ENCODE data around the gene OR4F6.

The OR4F6 gene

DNA sequence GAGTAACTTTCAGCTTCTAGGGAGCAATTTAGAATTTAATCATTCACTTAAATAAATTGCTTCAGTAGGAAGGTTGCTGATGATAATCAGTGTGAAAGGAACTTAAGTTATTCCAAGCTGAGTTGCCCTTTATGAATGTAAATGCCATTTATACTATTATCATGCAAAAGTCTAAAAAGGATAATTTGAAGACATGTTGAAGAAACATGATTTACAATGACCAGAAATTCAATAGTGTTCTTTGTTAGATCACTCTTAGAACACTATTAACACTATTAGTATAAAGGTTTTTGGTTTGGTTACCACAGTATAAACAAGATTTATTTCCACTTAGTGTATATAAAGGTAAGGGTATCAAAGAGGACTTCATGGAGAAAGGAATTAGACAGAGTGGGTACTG, 1.6 kb downstream of the OR4F6 start:
- no peak for DNase-seq (ENCODE audit: low spot score)

DNA sequence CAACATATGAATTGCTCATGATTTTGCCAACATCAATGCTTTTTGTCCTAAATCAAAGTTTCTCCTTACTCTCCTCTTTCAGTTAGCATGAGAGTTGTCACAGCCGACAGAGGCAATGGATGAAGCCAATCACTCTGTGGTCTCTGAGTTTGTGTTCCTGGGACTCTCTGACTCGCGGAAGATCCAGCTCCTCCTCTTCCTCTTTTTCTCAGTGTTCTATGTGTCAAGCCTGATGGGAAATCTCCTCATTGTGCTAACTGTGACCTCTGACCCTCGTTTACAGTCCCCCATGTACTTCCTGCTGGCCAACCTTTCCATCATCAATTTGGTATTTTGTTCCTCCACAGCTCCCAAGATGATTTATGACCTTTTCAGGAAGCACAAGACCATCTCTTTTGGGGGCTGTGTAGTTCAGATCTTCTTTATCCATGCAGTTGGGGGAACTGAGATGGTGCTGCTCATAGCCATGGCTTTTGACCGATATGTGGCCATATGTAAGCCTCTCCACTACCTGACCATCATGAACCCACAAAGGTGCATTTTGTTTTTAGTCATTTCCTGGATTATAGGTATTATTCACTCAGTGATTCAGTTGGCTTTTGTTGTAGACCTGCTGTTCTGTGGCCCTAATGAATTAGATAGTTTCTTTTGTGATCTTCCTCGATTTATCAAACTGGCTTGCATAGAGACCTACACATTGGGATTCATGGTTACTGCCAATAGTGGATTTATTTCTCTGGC, 2.5 kb downstream of the OR4F6 start:
- DNase-seq (ENCODE audit: low spot score): no peak

DNA sequence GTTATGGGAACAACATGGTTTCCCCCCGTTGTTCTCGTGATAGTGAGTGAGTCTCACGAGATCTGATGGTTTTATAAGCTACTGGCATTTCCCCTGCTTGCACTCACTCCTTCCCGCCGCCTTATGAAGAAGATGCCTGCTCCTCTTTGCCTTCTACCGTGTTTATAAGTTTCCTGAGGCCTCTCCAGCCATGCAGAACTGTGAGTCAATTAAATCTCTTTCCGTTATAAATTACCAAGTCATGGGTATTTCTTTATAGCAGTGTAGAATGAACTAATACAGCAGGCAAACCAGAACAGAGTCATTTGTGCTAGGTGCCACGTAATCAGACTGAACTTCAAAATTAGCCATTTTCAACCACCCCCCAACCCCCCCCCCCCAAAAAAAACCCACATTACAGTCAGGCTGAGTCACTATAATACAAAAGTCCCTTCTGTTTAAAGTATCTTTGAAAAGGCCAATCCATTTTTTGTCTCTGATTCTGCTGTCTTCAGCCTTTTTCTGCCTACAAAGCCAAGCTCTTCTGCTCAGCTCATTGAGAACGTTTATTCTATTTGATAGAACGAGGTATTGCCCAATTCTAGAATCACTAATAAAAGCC, 4.1 kb downstream of the OR4F6 start:
- DNase-seq (ENCODE audit: low spot score): no peak

DNA sequence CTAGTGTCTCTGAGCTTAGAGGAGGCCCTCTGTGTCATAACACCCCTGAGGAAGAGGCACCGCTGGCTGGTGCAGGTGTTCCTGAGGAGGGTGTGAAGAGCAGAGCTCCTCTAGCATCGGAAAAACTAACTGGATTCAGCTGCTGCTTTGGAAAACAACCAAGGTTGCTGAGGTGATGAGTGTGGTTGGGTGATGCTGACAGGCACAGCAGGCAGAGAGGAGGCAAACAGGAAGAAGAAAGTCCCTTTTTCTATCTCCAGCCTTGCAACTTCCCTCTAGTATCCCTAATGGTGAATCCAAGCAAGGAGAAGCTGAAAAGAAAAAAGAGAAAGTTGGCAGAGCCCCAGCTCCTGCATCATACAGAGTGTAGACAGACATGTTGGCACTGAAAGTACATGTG, 4.9 kb downstream of the OR4F6 start:
- DNase-seq (ENCODE audit: low spot score): no peak

DNA sequence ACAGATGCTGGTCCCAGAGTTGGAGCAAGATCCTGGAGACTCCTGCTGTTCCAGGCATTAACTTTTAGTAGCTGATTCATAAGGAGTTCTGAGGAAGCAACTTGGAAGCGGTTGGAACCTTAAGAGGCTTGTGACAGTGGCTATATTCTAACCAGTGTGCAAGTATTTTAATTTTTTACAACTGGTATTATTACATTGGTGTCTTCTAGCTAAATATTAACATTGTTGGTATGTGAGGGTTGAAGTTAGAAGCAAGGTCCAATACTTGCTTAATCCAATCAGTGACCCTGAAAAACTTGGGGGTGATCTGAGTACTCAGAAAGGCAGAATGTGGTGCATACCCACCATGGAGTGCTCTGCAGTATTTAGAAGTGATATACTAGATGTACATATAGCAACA, 7.1 kb downstream of the OR4F6 start:
- no peak for DNase-seq (ENCODE audit: low spot score)

DNA sequence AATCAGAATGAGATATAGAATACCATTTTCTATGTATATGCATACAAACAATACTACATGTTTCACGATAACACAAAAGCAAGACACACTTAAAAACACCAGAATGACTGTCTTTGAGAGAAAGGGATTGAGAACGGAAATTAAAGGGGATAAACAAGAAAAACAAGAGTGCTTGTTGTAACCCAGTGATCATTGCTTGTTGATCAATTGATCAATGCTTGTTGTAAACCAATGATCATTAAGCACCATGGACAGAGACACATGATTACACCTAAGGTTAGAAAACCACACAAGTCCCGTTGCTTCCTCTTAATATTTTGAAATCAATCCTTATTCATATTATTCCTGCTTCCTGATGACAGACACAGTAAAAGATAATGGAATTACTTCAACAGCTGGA, 7.6 kb downstream of the OR4F6 start:
- DNase-seq (ENCODE audit: low spot score): no peak

DNA sequence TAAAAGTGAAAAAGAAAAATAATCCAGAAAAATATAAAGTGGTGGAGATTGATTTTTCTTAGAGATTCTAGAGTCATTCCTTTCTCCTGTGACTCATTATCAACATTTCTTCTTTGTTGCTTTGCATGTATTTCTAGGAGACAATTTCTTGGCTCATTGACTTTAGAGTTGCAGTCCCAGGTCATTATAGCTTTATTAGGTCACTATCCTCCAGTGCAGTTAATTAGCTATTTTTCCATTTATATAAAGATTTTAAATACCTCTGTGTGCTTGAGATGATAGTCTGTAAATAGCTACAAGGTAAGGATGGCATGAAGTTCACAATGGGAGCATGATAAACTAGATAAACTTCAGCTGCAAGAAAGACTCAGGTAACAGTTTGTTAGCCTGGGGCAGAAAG, 8.6 kb downstream of the OR4F6 start, which contains the start of gene OR4F15:
TSS of gene OR4F15 (plus strand) at position 301 of the 400 bp plus-strand sequence. CDS start 5,985 bp downstream, outside the sequence.
- no peak for DNase-seq (ENCODE audit: low spot score)

DNA sequence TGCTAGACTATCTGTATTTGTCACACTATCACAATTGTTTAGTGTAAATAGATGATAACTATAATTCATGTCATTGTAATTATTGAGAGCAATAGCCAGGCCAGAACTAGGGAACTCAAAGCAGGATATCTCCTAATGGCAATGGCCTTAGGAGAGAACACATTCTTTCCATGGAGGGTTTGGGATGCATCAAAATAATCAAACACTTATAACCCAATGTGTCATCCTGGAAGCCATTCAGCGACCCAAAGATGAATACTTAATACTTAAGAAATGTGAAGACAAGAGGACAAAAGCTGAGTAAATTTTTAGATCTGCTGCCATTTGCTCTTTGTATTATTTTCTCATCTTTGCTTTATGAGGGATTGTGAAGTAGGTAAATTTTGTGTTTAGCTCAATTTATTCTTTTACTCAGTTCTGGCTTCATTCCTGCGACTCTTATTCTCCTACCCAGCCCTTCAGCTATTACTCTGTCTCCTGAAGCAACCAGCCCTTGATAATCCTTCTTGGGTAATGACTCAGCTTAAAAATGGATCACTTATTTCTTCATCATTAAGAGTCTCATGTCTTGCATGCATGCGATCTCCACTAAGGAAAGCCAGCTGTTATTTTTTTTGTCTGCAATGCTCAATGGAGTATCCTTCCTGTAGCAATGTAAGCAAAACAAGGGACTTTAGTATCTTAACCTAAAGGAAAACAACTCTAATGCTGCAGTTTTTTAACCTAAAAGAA, 10.7 kb downstream of the OR4F6 start:
- no peak for DNase-seq (ENCODE audit: low spot score)

DNA sequence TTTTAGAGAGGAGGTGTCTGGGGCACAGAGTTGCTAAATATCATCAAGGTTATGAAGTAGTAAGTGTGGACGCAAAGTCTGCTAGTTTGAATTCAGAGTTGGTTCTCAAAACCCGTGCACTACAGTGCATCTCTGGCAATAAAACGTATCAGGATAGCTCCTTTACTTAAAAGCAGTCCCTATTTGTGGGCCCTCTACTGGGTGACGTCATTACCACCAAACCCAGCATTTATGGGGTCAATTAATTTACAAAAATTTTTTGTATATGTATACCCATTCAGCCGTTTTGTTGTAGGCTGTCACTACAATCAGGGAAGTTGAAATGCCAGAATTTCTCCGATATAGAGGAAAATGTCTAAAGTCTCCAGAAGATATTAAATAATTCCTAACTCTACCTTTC, 17.5 kb downstream of the OR4F6 start:
- no peak for DNase-seq (ENCODE audit: low spot score)

DNA sequence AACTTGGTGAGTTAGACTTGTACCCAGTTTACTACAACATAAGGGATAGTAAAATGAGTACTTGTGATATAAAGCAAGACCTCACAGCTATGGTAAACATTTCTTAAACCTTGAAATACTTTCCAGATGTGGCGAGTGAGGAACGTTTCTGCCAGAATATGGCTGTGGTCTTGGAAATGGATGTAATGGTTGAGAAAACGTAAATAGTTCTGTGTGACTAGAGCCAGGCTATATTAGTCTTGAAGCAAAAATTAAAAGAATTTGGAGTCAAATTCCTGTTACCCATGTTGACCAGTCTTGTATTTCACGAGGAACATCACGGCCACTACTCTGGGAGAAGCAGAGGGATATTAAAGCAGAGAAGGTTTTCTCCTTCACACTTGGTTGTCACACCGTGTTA, 23.9 kb downstream of the OR4F6 start:
- no peak for DNase-seq (ENCODE audit: low spot score)

DNA sequence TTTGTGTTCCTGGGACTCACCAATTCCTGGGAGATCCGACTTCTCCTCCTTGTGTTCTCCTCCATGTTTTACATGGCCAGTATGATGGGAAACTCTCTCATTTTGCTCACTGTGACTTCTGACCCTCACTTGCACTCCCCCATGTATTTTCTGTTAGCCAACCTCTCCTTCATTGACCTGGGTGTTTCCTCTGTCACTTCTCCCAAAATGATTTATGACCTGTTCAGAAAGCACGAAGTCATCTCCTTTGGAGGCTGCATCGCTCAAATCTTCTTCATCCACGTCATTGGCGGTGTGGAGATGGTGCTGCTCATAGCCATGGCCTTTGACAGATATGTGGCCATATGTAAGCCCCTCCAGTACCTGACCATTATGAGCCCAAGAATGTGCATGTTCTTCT, 25.5 kb downstream of the OR4F6 start:
- no peak for DNase-seq (ENCODE audit: low spot score)

DNA sequence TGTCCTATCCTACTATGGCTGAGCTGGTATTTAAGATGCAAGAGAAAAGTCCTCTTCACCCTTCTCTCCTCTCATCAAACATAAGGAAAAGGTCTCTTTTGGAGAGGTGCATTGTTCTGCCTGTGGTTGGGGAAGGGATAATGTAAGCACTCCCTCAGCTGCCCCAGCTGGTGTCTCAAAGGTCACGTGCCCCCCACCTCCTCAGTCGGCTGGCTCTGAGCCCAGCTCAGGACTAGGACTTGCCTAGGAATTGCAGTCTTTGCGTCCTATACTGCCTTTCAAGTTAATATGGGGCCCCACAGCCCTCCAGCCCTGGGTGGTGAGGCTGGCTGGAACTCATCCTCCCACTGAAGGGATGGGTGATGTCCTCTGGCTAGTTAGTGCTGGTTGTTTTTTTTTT, 38.3 kb downstream of the OR4F6 start:
- DNase-seq (ENCODE audit: low spot score): no peak

DNA sequence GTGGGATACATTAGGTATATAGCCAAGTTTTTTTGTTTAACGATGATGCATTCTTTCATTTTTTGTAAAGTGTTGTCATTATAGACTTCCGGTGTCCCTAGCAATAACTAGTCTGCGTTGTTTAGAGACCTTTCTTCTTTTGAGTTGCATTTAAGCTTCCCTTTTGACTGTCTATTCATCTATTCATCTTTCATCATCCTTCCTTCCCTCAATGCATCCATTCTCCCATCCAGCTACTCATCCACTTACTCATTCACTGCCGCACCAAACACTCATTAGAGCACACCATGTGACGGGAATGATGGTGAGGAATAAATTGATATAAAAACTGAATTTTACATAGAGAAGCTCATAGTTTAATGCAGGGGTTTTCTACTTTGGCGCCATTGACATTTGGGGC, 41.6 kb downstream of the OR4F6 start:
- DNase-seq (ENCODE audit: low spot score): no peak

DNA sequence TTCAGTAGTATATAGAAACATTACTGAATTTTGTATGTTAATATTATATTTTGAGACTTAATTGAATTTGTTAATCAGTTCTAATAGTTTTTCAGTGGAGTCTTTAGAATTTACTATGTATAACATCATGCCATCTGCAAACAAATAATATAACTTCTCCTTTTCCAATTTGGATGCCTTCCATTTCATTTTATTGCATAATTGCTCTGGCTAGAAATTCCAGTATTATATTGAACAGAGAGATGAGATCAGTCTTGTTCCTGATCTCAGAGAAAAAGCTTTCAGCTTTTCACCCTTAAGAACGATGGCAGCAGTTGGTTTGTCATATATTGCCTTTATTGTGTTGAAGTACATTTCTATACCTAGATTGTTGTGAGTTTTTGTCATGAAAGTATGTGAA, 49.0 kb downstream of the OR4F6 start:
- DNase-seq (ENCODE audit: low spot score): no peak
